GM12891 (cell line): ENCODE results near the gene COL4A2. TPM values are rescaled to one million over a fixed set of nuclear protein-coding genes. Genes with fewer than 3 reads are reported as not detected.

ENCODE experiments used
- DNase-seq: peaks from one replicate; pipeline ENCODE4 v3.0.0; 2011; ENCODE audit warnings: low spot score; ENCODE audit not compliant: insufficient read length
- FAIRE-seq: peaks from 2 replicates; lab custom pipeline; 2011; peaks lifted over from hg19 to GRCh38; lab: Jason Lieb, UNC
- PAX5 ChIP-seq: IDR thresholded peaks from 2 replicates; pipeline ENCODE4 v1.6.1; 2011; ENCODE audit warnings: low read length, moderate library complexity, mild to moderate bottlenecking; ENCODE audit not compliant: insufficient read depth, severe bottlenecking
- POLR2A ChIP-seq: IDR thresholded peaks from 2 replicates; pipeline ENCODE4 v1.6.1; 2011; ENCODE audit warnings: low read depth, low read length, control low read depth
- POLR2AphosphoS5 ChIP-seq: IDR thresholded peaks from 2 replicates; pipeline ENCODE4 v1.6.1; 2011; ENCODE audit warnings: low read depth, low read length, control low read depth
- POU2F2 ChIP-seq: IDR thresholded peaks from 2 replicates; pipeline ENCODE4 v1.6.1; 2011; ENCODE audit warnings: low read depth, mild to moderate bottlenecking, control low read depth, low read length, moderate library complexity
- SPI1 ChIP-seq: IDR thresholded peaks from 2 replicates; pipeline ENCODE4 v1.6.1; 2011; ENCODE audit warnings: low read depth, low read length, control low read depth
- TAF1 ChIP-seq: IDR thresholded peaks from 2 replicates; pipeline ENCODE4 v1.6.1; 2011; ENCODE audit warnings: low read depth, low read length, control low read depth
- polyA plus RNA-seq: library from polyadenylated mRNA; unstranded; fragments of >200 nt; gene quantifications from one replicate; pipeline ENCODE4 v1.2.1, GENCODE V29; 2012; ENCODE audit warnings: low read depth, missing spikeins, inconsistent platforms; ENCODE audit not compliant: missing spikeins

Gene COL4A2
- 0.37 TPM for polyA plus RNA-seq

- FAIRE-seq (no peak), DNase-seq (no peak)
- TF ChIP-seq TAF1 = no peak
- TF ChIP-seq PAX5 = no peak
- TF ChIP-seq SPI1 = no peak
- no peak for TF ChIP-seq POU2F2
- TF ChIP-seq POLR2A = no peak
These were observed at the start of gene COL4A2, which contains the start of gene COL4A1 for GRCh38 chr13:110306960-110307766. Gene COL4A2 (plus strand): TSS chr13:110307284. CDS start chr13:110307904, 620 bp downstream. Gene COL4A1 (minus strand): TSS chr13:110307157. CDS start chr13:110307027, 130 bp downstream.

GRCh38 chr13:110257408-110257807 lies 49.7 kb upstream of the COL4A2 start:
- no peak for FAIRE-seq
- no peak for DNase-seq
- TF ChIP-seq PAX5 (no peak), SPI1 (no peak), POU2F2 (no peak), TAF1 (no peak), POLR2A (no peak)

GRCh38 chr13:110258876-110259631 lies 48.0 kb upstream of the COL4A2 start:
- no peak for FAIRE-seq
- no peak for TF ChIP-seq POLR2AphosphoS5
- no peak for TF ChIP-seq POLR2A
- TF ChIP-seq TAF1 = no peak
- no peak for TF ChIP-seq SPI1
- TF ChIP-seq PAX5 = no peak
- no peak for TF ChIP-seq POU2F2
- DNase-seq = no peak

- no peak for DNase-seq
- no peak for TF ChIP-seq POU2F2
- no peak for TF ChIP-seq POLR2AphosphoS5
- no peak for TF ChIP-seq PAX5
- TF ChIP-seq POLR2A = no peak
- no peak for TF ChIP-seq TAF1
- no peak for TF ChIP-seq SPI1
- FAIRE-seq = no peak
These were observed 47.4 kb upstream of the COL4A2 start for GRCh38 chr13:110259651-110260050.

GRCh38 chr13:110261166-110262081 lies 45.7 kb upstream of the COL4A2 start:
- no peak for DNase-seq
- TF ChIP-seq POLR2AphosphoS5 (no peak), POLR2A (no peak), PAX5 (no peak), SPI1 (no peak), TAF1 (no peak), POU2F2 (no peak)
- FAIRE-seq = no peak

GRCh38 chr13:110262082-110262436 lies 45.0 kb upstream of the COL4A2 start:
- DNase-seq (no peak), FAIRE-seq (no peak)
- TF ChIP-seq POLR2AphosphoS5 (no peak), POLR2A (no peak), PAX5 (no peak), SPI1 (no peak), POU2F2 (no peak), TAF1 (no peak)

GRCh38 chr13:110262508-110263291 lies 44.4 kb upstream of the COL4A2 start:
- no peak for DNase-seq
- no peak for FAIRE-seq
- TF ChIP-seq TAF1 = no peak
- TF ChIP-seq SPI1 = no peak
- no peak for TF ChIP-seq POU2F2
- TF ChIP-seq POLR2AphosphoS5 = no peak
- TF ChIP-seq POLR2A = no peak
- TF ChIP-seq PAX5 = no peak

GRCh38 chr13:110263404-110263803 lies 43.7 kb upstream of the COL4A2 start:
- FAIRE-seq = no peak

More at GRCh38 chr13:110263404-110263803, 43.7 kb upstream of the COL4A2 start:
- no peak for DNase-seq
- TF ChIP-seq TAF1 = no peak
- no peak for TF ChIP-seq POU2F2
- TF ChIP-seq SPI1 = no peak
